Measurements from ENCODE around the gene DVL1. TPM values are rescaled to one million over a fixed set of nuclear protein-coding genes. Genes with fewer than 3 reads are reported as not detected.
A peak's percentile ranks its signal among the peaks of the same experiment; 100 is the strongest.

Gene DVL1
- total and polyA plus RNA-seq, 10 of the 15 experiments (the other 5 are each of a cell fraction or from before 2014, with no cell fraction given), result 0.10 to 31.1 (median 4.6) TPM

DNA sequence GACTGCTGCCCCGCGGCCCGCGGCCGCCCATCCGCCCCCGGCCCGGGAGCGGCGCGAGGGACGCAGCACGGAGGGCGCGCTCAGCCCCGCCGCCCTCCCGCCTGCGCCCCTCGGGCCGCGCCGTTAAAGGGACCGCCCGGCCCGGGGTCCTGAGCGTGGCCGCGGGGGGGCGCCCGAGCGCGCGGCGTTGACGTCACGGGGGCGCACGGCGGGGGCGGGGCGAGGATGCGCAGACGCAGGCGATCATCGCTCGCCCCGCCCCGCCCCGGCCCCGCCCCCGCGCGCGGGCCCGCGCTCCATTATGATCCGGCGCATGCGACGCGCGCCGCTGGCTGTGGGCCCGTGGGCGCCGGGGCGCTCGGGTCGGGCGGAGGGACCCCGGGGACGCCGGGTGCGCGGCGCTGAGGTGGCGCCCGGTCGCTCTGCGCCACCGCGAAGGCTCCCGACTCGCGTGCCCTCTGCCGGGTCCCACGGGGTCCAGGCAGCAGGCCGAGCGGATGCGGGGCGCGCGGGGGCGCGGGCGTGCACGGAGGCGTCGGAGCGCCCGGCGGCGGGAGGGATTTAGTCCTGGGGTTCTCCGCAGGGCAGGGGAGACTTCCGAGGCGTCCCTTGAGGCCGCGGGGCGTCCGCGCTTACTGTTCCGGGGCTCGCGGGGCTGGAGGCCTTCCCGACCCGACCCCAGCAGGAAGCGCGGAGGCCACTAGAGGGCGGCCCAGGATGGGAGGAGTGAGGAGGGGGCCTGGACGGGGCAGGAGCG, at the start of gene DVL1 (continued):
- TF ChIP-seq, protein P1, sequence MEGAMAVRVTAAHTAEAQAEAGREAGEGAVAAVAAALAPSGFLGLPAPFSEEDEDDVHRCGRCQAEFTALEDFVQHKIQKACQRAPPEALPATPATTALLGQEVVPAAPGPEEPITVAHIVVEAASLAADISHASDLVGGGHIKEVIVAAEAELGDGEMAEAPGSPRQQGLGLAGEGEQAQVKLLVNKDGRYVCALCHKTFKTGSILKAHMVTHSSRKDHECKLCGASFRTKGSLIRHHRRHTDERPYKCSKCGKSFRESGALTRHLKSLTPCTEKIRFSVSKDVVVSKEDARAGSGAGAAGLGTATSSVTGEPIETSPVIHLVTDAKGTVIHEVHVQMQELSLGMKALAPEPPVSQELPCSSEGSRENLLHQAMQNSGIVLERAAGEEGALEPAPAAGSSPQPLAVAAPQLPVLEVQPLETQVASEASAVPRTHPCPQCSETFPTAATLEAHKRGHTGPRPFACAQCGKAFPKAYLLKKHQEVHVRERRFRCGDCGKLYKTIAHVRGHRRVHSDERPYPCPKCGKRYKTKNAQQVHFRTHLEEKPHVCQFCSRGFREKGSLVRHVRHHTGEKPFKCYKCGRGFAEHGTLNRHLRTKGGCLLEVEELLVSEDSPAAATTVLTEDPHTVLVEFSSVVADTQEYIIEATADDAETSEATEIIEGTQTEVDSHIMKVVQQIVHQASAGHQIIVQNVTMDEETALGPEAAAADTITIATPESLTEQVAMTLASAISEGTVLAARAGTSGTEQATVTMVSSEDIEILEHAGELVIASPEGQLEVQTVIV (IDR thresholded peaks at IDR 0.05; ENCODE audit: borderline replicate concordance, partially characterized antibody), result no peak
- TF ChIP-seq EGR1 (IDR thresholded peaks at IDR 0.05; ENCODE audit: borderline replicate concordance in 1 of 2, low read depth in 2 of 2, low read length in 2 of 2), result peak; percentile 4 to 50; a peak in 2 of 3 replicates

DNA sequence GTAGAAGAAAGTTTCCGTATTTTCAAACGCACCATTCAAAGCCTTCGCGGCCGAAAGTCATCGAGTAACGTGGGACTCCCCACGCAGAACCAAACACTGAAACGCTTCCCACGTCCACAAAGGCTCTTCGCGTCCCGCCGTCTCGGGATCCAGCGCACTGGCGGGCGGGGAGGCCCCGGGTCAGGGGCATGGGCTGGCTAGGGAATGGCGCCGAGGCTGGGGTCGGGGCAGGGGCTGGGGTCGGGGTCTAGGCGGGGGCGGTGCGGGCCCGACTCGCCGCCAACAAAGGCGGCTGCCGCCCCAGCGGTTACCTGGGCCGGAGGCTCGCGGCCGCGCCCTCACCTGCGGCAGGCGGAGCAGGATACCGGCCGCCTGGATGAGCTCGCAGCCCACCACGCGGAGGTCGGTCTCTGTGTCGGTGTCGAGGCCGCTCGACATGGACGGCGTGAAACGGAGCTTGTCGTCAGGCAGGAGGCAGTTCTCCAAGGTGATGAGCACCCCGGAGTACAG, 49.5 kb upstream of the DVL1 start:
- intact Hi-C loops (cut with micrococcal nuclease; ENCODE audit: unreplicated experiment), result loop anchor here (2.0 kb wide), 2 partner anchors 42 to 50 kb away; partner anchors contain the start of gene DVL1
- peak; percentile 1 for ATAC-seq
- peak overlapping the region; percentile 86 for H2AFZ ChIP-seq (ENCODE audit: control insufficient read depth, low read depth, low read length)
- CTCF ChIA-PET, result interaction anchor here (0.8 to 2.7 kb wide), 10 partner anchors 9 to 107 kb away, joined by 3 to 6 read pairs (median 4); no protein-coding TSS in a partner anchor
- peak overlapping the region; percentile 91 for H3K4me3 ChIP-seq
- H3K79me2 ChIP-seq (ENCODE audit: control insufficient read depth, insufficient read depth, low read length), result peaks cover 57% of the 10 kb centered on the region
- SMC1A ChIA-PET (ENCODE audit: uncharacterized antibody, unreplicated experiment), result interaction anchor here (0.8 to 1.4 kb wide), 3 partner anchors 12 to 107 kb away, joined by 3 read pairs; no protein-coding TSS in a partner anchor
- H3K4me2 ChIP-seq (ENCODE audit: control insufficient read depth, insufficient read depth), result peak overlapping the region; percentile 58; the same call in 1 of the 2 replicates
- peak overlapping the region; percentile 84 for H3K27ac ChIP-seq (ENCODE audit: control insufficient read depth, insufficient read depth)
- no peaks in the 10 kb centered on the region; the same call in 1 of the 2 replicates for H4K20me1 ChIP-seq (ENCODE audit: control insufficient read depth, insufficient read depth)
- no TSS peak for BruUV-seq (replicated peaks)
- no peaks in the 10 kb centered on the region for H3K27me3 ChIP-seq (replicated peaks in 1 of 2; ENCODE audit: control insufficient read depth in 2 of 2, insufficient read depth in 2 of 2, low read length in 1 of 2)
- DNase-seq (ENCODE audit: low read depth, low spot score), result no peak
- RAD21 ChIA-PET (ENCODE audit: unreplicated experiment), result interaction anchor here (1.0 kb wide), 2 partner anchors 24 to 26 kb away, joined by 3 to 4 read pairs; partner anchors contain the start of gene AURKAIP1
- in situ Hi-C loops (cut with MboI), result no loop called here
- WGBS (ENCODE audit: insufficient coverage, insufficient replicate concordance, low lambda C conversion rate, missing lambda C conversion rate), result under 1% methylated on average over 44 of the region's 54 CpGs
- no peak for FAIRE-seq
- peaks cover 23 to 31% of the 10 kb centered on the region in 2 experiments for H3K36me3 ChIP-seq (ENCODE audit: control insufficient read depth in 2 of 2, insufficient read depth in 2 of 2, low read length in 1 of 2)
- H3K9me3 ChIP-seq (replicated peaks; ENCODE audit: control insufficient read depth, insufficient read depth, low read length), result no peaks in the 10 kb centered on the region
- TF ChIP-seq RFX5 (IDR thresholded peaks at IDR 0.05; ENCODE audit: low read depth, low read length), result no peak
- no peak for TF ChIP-seq MYB (IDR thresholded peaks at IDR 0.05; ENCODE audit: borderline replicate concordance, low read depth, low read length)
- TF ChIP-seq SKIL (IDR thresholded peaks at IDR 0.05; ENCODE audit: low read depth, poor library complexity, severe bottlenecking), result no peak
- TF ChIP-seq ASH2L (IDR thresholded peaks at IDR 0.05; ENCODE audit: borderline replicate concordance, low read depth), result 0 out of 2 replicates have a peak, but pooled peaks have one; percentile 31
- peak in 1 of 2 experiments; percentile 46; a peak in 2 of 3 replicates for TF ChIP-seq EGR1 (IDR thresholded peaks at IDR 0.05; ENCODE audit: borderline replicate concordance in 1 of 2, low read depth in 2 of 2, low read length in 2 of 2)
- peak overlapping the region; percentile 80 for H3K9ac ChIP-seq (ENCODE audit: control insufficient read depth, insufficient read depth, low read length)
- peaks cover 26% of the 10 kb centered on the region for H3K4me1 ChIP-seq (ENCODE audit: control insufficient read depth, insufficient read depth, low read length)
- POLR2A ChIA-PET, result interaction anchor here (0.6 to 2.2 kb wide), 14 partner anchors 9 to 510 kb away, joined by 3 to 17 read pairs (median 4); partner anchors contain the start of genes AURKAIP1 and MRPL20
